Cardiac fibroblast (primary cell): ENCODE results near the gene CENPM.
"Not testable (repeated sequence)": the region's sequence is repeated elsewhere in the genome, so short reads cannot be mapped to it uniquely, and the experiment has no call there.

ENCODE experiments used
- DNase-seq, 2 donors: peaks; one replicate each; pipeline versions ENCODE4 v3.0.0 to v3.0.0-alpha.2; 2010; ENCODE audit warnings: low read depth in 2 of 2
- H3K4me3 ChIP-seq, 2 donors: replicated peaks in 1 of 2; 1 replicate in 1 of 2; 2 replicates in 1 of 2; pipeline ENCODE4 v1.5.1; 2011; ENCODE audit warnings: low read depth in 2 of 2, low read length in 2 of 2, mild to moderate bottlenecking in 2 of 2, moderate library complexity in 1 of 2
- TF ChIP-seq, protein P1 (sequence below): IDR thresholded peaks from one replicate; pipeline ENCODE4 v1.5.1; 2011; ENCODE audit warnings: low read depth, mild to moderate bottlenecking, low read length, inconsistent platforms

The CENPM gene

DNA sequence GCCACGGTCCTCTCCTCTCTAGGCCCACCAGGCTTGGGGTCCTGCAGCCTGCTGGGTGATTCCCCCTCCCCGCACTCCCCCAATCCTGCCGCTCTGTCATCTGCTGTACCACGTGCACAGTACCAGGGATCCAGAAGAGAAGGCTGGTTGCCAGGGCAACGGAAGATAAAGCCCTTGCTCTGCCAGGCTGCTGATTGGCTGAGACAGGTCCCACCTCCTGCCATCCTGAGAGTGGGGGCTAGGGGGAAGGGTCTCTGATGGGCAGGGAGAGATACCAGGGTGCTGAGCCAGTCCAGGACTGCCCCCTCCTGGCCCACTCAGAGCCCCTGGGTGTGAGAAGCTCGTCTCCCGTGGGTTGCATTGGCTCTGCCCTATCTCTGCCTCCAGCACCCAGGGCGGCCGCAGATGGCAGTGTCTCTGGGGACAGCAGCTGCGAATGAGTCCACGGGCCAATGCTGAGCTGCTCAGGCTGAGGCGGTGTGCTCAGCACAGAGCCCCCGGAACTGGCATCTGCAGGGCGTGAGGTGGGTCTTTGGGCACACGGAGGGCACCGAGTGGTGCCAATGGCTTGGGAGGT lies 5.0 kb upstream of the CENPM start, which contains the start of gene SMIM45:
SMIM45 (plus strand) TSS at position 253 of the 577 bp plus-strand sequence.
- DNase-seq: peak in 1 of 2 donors; percentile 22
- TF ChIP-seq, protein P1, sequence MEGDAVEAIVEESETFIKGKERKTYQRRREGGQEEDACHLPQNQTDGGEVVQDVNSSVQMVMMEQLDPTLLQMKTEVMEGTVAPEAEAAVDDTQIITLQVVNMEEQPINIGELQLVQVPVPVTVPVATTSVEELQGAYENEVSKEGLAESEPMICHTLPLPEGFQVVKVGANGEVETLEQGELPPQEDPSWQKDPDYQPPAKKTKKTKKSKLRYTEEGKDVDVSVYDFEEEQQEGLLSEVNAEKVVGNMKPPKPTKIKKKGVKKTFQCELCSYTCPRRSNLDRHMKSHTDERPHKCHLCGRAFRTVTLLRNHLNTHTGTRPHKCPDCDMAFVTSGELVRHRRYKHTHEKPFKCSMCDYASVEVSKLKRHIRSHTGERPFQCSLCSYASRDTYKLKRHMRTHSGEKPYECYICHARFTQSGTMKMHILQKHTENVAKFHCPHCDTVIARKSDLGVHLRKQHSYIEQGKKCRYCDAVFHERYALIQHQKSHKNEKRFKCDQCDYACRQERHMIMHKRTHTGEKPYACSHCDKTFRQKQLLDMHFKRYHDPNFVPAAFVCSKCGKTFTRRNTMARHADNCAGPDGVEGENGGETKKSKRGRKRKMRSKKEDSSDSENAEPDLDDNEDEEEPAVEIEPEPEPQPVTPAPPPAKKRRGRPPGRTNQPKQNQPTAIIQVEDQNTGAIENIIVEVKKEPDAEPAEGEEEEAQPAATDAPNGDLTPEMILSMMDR: no peak
- H3K4me3 ChIP-seq: no peak within 1 kb of the TSS

DNA sequence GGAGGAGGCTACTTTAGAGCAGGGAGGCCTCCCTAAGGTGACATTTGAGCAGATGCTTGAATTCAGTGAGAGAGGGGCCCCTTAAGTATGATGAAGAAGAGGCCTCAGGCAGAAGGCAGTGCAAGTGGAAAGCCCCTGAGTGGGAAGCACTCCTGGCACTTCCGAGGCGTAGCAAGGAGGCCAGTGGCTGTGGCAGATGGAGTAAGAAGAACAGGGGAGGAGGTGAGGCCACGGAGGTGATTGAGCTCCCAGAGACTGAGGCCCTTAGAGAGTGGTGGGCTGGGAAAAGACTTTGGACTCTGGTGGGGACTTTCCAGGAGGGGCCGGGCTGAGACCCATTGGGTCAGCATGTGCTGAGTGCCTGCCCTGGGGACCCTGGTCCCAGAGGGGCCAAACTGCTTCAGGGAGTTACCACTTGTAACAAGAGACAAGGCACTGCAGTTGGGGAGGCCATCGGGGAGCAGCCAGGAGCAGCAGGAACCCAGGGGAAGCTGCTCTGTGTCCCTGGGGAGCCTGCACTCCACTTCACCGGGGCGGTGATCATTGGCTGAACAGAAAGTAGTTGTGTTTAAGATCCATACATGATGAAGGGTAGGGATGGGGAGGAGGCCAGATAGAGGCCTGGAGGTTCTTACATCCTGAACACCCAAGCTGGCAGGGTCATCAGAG lies 2.5 kb upstream of the CENPM start:
- TF ChIP-seq, protein P1: no peak
- no peak overlapping the region for H3K4me3 ChIP-seq
- DNase-seq: no peak

GRCh38 chr22:41948928-41949296 lies 2.0 kb upstream of the CENPM start:
- not testable (repeated sequence) for DNase-seq, H3K4me3 ChIP-seq

GRCh38 chr22:41948142-41948541 lies 1.2 kb upstream of the CENPM start:
- TF ChIP-seq, protein P1: no peak
- H3K4me3 ChIP-seq: no peak overlapping the region
- no peak for DNase-seq

GRCh38 chr22:41947424-41948080 lies 600 bp upstream of the CENPM start:
- TF ChIP-seq, protein P1: no peak
- no peak for DNase-seq
- H3K4me3 ChIP-seq: peak overlapping the region in 1 of 2 donors; percentile 84

GRCh38 chr22:41943661-41944209 lies 3.2 kb downstream of the CENPM start:
- TF ChIP-seq, protein P1: no peak
- peak in 1 of 2 donors; percentile 44 for DNase-seq
- no peak overlapping the region for H3K4me3 ChIP-seq
